Hypothalamus (tissue), 51 donors: Measurements from ENCODE around the gene GORASP1.
A peak's percentile ranks its signal among the peaks of the same experiment; 100 is the strongest.

Experiments
- DNase-seq, 51 donors: peaks; one replicate each; lab custom pipeline; 2025; lab: John Stamatoyannopoulos, UW

Gene GORASP1

GRCh38 chr3:39142067-39142466 lies 34.6 kb upstream of the GORASP1 start:
- DNase-seq: no peak

GRCh38 chr3:39141171-39141995 lies 34.0 kb upstream of the GORASP1 start:
- DNase-seq: no peak

- no peak for DNase-seq
Observed at GRCh38 chr3:39140341-39140971, 33.0 kb upstream of the GORASP1 start.

GRCh38 chr3:39139442-39139841 lies 32.0 kb upstream of the GORASP1 start:
- DNase-seq: no peak

GRCh38 chr3:39138804-39139415 lies 31.5 kb upstream of the GORASP1 start:
- DNase-seq: peak in 36 of 51 donors; percentile 17 to 85 (median 64)

- no peak for DNase-seq
Observed at GRCh38 chr3:39137991-39138803, 30.8 kb upstream of the GORASP1 start.

GRCh38 chr3:39137435-39137936 lies 30.1 kb upstream of the GORASP1 start:
- no peak for DNase-seq

GRCh38 chr3:39136533-39137434 lies 29.4 kb upstream of the GORASP1 start:
- DNase-seq: no peak

- DNase-seq: no peak
Observed at GRCh38 chr3:39135170-39135805, 27.9 kb upstream of the GORASP1 start.

GRCh38 chr3:39134305-39134704 lies 26.9 kb upstream of the GORASP1 start:
- no peak for DNase-seq

- DNase-seq: no peak
Observed at GRCh38 chr3:39133822-39134221, 26.4 kb upstream of the GORASP1 start.

- DNase-seq: no peak
Observed at GRCh38 chr3:39133093-39133490, 25.7 kb upstream of the GORASP1 start.

- no peak for DNase-seq
Observed at GRCh38 chr3:39132096-39133092, 25.0 kb upstream of the GORASP1 start.

GRCh38 chr3:39130693-39131265 lies 23.4 kb upstream of the GORASP1 start:
- DNase-seq: no peak

- no peak for DNase-seq
Observed at GRCh38 chr3:39130026-39130425, 22.6 kb upstream of the GORASP1 start.

- DNase-seq: no peak
Observed at GRCh38 chr3:39128951-39129350, 21.5 kb upstream of the GORASP1 start.

- DNase-seq: no peak
Observed at GRCh38 chr3:39127908-39128304, 20.5 kb upstream of the GORASP1 start.
